Mucosa of descending colon (tissue), 3 donors: ENCODE results near the gene CDK5RAP1. TPM values are rescaled to one million over a fixed set of nuclear protein-coding genes. Genes with fewer than 3 reads are reported as not detected.

Experiments
- ATAC-seq: fragments of 200-7000 bp; cut with Tn5 transposase; one replicate; pipeline ENCODE4 v1.9.1; 2020; ENCODE audit warnings: mild to moderate bottlenecking, moderate library complexity
- DNase-seq, 3 donors: peaks; one replicate each; pipeline ENCODE4 v3.0.0-alpha.2; 2020
- H3K36me3 ChIP-seq: fragments of 200-600 bp; one replicate; pipeline ENCODE4 v1.8.0; 2021; ENCODE audit warnings: low read depth, mild to moderate bottlenecking
- H3K4me1 ChIP-seq: fragments of 200-600 bp; one replicate; pipeline ENCODE4 v1.8.0; 2021; ENCODE audit warnings: low read depth, mild to moderate bottlenecking
- H3K4me3 ChIP-seq: fragments of 200-600 bp; one replicate; pipeline ENCODE4 v1.8.0; 2021; ENCODE audit warnings: mild to moderate bottlenecking
- H3K9me3 ChIP-seq: fragments of 200-600 bp; one replicate; pipeline ENCODE4 v1.8.0; 2021; ENCODE audit warnings: mild to moderate bottlenecking
- intact Hi-C, 2 donors: fragments of 100-400 bp; cut with DNase I in 1 of 2; cut with micrococcal nuclease in 1 of 2; formaldehyde crosslinking; loops; one replicate each; pipeline versions ENCODE4 v1.11.0 to v1.11.1; 2022; cut with DNase I, micrococcal nuclease
- total RNA-seq, 3 donors: library from RNA; stranded (reverse); fragmentation: NEBNext Ultra II Directional in 2 of 3; extraction: Animal tissue kit (Norgen Biotek cat#: 25700) in 2 of 3; gene quantifications; one replicate each; pipeline versions ENCODE4 v1.2.1 to v1.2.4, GENCODE V29; 2021 to 2023
- TF ChIP-seq, protein P1 (sequence below): fragments of 200-600 bp; IDR thresholded peaks from one replicate; pipeline ENCODE4 v1.8.0; 2022; ENCODE audit warnings: antibody characterized with exemption, mild to moderate bottlenecking
- donor health status: DM: no; HTN: no; CAD: no; lungs with moderate emphysema.
- donor health status: DM: no; HTN: no; CAD: no.
- donor health status: DM: no; HTN: yes; CAD: no.

CDK5RAP1 gene
- total RNA-seq, 3 donors from 2014 or later, result 20.4 to 24.5 (median 23.7) TPM

DNA sequence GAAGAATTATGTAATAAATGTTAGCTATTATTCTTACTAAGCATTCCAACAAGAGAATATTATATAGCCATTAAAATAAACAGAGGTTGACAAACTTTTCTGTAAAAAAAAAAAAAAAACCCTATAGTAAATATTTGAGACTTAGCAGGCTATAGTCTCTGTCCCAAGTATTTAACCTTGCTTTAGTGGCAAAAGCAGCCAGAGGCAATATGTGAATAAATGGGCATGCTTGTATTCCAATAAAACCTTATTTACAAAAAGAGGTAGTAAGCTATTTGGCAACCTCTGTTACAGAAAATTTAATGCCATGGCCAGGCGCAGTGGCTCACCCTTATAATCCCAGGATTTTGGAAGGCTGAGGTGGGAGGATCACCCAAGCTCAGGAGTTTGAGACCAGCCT is 14.6 kb downstream of the CDK5RAP1 start:
- TF ChIP-seq, protein P1, sequence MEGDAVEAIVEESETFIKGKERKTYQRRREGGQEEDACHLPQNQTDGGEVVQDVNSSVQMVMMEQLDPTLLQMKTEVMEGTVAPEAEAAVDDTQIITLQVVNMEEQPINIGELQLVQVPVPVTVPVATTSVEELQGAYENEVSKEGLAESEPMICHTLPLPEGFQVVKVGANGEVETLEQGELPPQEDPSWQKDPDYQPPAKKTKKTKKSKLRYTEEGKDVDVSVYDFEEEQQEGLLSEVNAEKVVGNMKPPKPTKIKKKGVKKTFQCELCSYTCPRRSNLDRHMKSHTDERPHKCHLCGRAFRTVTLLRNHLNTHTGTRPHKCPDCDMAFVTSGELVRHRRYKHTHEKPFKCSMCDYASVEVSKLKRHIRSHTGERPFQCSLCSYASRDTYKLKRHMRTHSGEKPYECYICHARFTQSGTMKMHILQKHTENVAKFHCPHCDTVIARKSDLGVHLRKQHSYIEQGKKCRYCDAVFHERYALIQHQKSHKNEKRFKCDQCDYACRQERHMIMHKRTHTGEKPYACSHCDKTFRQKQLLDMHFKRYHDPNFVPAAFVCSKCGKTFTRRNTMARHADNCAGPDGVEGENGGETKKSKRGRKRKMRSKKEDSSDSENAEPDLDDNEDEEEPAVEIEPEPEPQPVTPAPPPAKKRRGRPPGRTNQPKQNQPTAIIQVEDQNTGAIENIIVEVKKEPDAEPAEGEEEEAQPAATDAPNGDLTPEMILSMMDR, result no peak
- intact Hi-C loops, result no loop called here
- DNase-seq (no peak), ATAC-seq (no peak)
- H3K36me3 ChIP-seq, result no peaks in the 10 kb centered on the region
- H3K4me1 ChIP-seq, result no peaks in the 10 kb centered on the region
- no peaks in the 10 kb centered on the region for H3K9me3 ChIP-seq
- no peak overlapping the region for H3K4me3 ChIP-seq

DNA sequence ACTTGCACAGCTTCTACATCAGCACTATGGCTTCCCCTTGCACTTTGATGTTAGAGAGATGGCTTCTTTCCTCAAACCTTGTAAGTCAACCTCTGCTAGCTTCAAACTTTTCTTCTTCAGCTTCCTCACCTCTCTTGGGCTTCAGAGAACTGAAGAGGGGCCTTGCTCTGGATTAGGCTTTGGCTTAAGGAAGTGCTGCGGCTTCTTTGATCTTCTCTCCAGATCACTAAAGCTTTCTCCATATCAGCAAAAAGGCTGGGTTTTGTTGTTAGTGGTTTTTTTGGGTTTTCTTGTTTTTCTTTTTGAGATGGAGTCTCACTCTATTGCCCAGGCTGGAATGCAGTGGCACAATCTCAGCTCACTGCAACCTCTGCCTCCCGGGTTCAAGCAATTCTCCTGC is 24.0 kb downstream of the CDK5RAP1 start:
- DNase-seq (no peak), ATAC-seq (no peak)
- intact Hi-C loops, result no loop called here
- Histone ChIP-seq H3K4me1 (no peaks in the 10 kb centered on the region), H3K9me3 (no peaks in the 10 kb centered on the region), H3K36me3 (no peaks in the 10 kb centered on the region), H3K4me3 (no peak overlapping the region)
- TF ChIP-seq, protein P1, result no peak

DNA sequence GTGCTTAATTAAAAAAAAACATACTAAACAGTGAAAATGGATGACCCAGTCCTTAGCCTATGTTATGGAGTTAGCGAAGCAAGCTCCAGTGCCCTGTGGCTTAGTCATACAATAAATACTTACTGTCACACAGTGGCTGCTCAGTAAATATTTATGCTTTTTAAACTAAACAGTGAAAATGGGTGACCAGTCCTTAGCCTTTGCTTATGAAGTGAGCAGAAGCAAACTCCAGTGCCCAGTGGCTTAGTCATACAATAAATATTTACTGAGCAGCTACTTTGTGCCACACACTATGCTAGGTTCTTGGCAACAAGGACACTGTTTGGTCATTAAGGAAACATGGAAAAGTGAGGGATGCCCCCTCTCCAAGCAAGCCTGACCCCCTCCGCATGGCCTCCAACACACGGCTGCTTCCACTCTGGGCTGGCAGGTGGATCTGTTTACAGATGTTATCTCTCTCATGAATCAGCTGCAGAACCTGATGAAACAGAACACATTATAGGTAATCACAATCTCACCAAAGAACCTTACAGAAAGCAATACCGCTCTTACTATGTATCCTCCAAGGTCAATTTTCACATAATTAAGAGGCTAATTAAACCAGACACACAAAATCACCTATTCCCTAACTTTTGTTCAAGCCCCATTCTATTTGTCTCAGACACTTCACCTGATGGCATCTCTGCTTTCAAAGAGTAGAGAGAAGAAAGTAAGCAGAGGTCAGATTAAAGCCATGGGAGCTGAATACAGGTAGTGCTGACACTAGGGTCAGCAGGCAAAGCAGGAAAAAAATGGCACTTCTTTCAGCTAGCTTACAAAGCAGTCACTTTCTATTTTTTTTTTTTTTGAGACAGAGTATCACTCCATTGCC is 27.3 kb downstream of the CDK5RAP1 start:
- Histone ChIP-seq H3K4me3 (no peak overlapping the region), H3K36me3 (no peaks in the 10 kb centered on the region), H3K4me1 (no peaks in the 10 kb centered on the region), H3K9me3 (no peaks in the 10 kb centered on the region)
- intact Hi-C loops, result no loop called here
- ATAC-seq (peak; percentile 67), DNase-seq (no peak)
- TF ChIP-seq, protein P1, result no peak

DNA sequence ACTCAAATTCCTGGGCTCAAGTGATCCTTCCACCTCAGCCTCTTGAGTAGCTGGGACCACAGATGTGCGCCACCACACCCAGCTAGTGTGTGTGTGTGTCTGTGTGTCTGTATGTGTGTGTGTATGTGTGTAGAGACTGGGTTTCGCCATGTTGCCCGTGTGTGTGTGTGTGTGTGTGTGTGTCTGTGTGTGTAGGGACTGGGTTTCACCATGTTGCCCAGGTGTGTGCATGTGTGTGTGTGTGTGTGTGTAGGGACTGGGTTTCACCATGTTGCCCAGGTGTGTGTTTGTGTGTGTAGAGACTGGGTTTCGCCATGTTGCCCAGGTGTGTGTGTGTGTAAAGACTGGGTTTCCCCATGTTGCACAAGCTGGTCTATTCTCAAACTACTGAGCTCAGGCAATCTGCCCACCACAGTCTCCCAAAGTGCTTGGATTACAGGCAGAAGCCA is 28.3 kb downstream of the CDK5RAP1 start:
- DNase-seq, result no peak
- no peaks in the 10 kb centered on the region for H3K36me3 ChIP-seq
- TF ChIP-seq, protein P1, result no peak
- H3K4me3 ChIP-seq, result no peak overlapping the region
- H3K4me1 ChIP-seq, result no peaks in the 10 kb centered on the region
- intact Hi-C loops, result no loop called here
- H3K9me3 ChIP-seq, result no peaks in the 10 kb centered on the region
- ATAC-seq, result no peak

DNA sequence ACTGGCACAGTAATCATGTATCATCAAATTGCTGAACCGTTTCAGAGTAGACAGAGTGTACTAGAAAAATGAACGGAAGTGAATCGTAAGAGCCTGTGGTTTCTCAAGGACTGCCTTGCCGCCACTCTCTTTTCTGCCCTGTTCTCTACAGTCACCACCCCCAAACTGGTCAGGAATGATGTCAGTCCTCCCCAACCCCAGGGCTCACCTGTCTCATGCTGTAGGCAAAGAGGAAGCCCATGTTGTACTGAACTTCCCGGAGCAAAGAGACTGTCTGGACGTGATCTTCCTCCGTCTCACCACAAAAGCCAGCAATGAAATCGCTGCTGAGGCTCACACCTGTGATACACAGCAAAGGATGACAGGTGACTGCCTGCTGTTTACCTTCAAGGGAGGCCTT is 31.0 kb downstream of the CDK5RAP1 start:
- peak in 1 of 3 donors; percentile 22 for DNase-seq
- ATAC-seq, result peak; percentile 73
- Histone ChIP-seq H3K4me3 (no peak overlapping the region), H3K36me3 (peaks cover 11% of the 10 kb centered on the region), H3K4me1 (no peaks in the 10 kb centered on the region), H3K9me3 (no peaks in the 10 kb centered on the region)
- intact Hi-C loops, result no loop called here
- TF ChIP-seq, protein P1, result no peak
